GM20000 (cell line): Measurements from ENCODE around the gene WNK2.

Experiments
- DNase-seq: peaks from one replicate; pipeline ENCODE4 v3.0.0; 2012; ENCODE audit warnings: low spot score
- TF ChIP-seq, protein P1 (sequence below): IDR thresholded peaks from 2 replicates; pipeline ENCODE4 v1.5.1; 2012; ENCODE audit warnings: mild to moderate bottlenecking, control low read depth; ENCODE audit errors: extremely low read depth, missing control alignments

The WNK2 gene

DNA sequence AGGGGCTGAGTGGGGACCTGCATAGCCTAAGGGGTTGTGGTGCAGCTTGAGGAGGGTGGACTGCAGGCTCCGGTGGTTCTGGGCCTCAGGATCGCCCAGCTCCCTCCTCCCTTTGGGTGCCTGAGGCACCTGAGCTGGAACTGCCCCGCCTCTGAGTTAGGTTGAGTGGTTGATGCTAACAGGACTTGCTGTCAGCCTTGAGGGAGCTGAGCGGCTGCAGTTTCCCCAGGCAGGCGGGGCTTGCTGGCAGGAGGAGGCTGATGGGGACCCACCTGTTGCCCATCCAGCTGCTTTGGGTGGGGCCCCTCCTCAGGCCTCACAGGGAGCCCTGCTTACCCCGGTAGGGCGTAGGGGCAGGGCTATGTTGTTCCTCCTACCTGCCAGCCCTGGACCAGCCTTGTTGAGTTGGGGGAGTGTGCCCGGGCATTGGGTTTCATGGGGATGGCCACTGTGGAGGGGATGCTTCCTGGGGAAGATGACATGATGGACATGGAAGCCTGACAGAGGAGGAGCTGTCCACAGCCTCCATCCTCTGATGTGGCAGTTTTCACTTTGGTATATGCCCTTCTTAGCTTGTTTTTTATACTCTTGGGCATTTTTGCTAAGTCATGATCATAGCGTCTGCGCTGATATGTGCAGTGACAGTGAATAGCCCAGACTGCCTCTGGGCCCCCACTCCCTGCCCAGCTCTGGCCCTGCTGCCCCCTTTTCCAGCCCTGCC is 14.3 kb downstream of the WNK2 start:
- no peak for DNase-seq
- TF ChIP-seq, protein P1, sequence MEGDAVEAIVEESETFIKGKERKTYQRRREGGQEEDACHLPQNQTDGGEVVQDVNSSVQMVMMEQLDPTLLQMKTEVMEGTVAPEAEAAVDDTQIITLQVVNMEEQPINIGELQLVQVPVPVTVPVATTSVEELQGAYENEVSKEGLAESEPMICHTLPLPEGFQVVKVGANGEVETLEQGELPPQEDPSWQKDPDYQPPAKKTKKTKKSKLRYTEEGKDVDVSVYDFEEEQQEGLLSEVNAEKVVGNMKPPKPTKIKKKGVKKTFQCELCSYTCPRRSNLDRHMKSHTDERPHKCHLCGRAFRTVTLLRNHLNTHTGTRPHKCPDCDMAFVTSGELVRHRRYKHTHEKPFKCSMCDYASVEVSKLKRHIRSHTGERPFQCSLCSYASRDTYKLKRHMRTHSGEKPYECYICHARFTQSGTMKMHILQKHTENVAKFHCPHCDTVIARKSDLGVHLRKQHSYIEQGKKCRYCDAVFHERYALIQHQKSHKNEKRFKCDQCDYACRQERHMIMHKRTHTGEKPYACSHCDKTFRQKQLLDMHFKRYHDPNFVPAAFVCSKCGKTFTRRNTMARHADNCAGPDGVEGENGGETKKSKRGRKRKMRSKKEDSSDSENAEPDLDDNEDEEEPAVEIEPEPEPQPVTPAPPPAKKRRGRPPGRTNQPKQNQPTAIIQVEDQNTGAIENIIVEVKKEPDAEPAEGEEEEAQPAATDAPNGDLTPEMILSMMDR: no peak

DNA sequence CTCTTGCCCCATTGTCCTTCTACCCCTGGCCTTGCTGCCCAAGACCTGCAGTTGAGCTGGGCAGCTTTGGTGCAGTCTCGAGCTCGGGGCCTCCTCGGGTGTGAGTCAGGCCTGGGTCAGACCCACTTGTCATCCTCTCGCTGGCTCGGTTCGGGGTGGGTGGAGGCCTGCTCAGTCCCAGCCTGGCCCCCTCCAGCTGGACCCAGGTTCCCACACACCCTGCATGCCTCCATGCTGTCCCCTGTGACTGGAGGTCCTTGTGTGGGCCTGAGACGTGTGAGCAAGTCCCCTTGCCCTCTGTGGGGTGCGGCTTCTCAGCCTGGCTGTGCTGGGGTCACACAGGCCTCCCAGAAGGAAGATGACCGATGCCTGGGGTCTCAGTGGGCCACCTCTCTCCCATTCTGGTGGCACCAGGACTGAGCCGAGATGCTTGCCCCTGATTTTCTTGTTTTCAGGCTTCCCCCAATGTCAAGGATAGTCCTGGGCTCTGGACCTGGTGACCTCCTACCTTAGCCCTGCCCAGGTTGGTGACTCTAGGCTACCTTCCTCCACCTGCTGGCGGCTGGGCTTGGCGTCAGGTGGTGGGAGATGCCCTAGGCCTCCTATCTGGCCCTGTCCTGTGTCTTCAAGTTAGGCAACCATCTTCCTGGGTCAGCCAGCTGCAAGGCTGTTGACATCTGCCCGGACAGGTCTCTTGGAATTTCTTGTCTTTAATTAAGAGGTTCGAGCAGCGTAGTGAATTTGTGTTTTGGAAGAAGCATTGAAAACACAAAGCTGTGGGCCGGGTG is 15.1 kb downstream of the WNK2 start:
- no peak for DNase-seq
- TF ChIP-seq, protein P1: no peak

DNA sequence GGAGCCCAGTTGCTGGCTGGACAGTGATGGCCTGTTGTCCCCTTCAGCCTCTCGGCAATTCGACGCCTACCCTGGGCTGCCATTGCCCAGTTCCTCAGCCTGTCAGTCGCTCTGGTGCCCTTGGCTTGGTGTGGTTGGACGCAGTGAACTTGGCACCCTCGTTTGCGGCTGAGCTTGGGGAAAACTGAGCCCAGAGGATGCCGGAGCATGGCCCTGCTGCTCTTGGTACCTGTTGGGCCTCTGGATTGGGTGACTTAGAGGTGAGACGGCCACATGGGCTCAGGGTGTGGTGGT is 16.5 kb downstream of the WNK2 start:
- DNase-seq: no peak
- TF ChIP-seq, protein P1: no peak

DNA sequence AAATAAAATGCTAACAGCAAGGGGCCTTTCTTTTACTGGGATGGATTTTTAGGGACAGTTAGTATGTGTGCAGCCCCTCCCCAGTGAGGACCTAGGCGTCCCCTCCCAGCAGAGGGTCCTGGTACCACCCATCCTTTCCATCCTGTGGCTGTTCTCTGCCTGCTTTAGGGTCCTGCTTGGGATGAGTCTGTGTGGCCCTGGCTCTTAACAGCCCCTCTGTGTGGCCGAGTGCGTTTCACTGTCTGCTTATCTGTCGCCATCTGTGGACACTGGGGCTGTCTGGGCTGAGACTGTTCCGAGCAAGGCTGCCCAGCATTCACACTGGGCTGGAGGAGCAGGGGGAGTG is 17.0 kb downstream of the WNK2 start:
- TF ChIP-seq, protein P1: no peak
- no peak for DNase-seq

DNA sequence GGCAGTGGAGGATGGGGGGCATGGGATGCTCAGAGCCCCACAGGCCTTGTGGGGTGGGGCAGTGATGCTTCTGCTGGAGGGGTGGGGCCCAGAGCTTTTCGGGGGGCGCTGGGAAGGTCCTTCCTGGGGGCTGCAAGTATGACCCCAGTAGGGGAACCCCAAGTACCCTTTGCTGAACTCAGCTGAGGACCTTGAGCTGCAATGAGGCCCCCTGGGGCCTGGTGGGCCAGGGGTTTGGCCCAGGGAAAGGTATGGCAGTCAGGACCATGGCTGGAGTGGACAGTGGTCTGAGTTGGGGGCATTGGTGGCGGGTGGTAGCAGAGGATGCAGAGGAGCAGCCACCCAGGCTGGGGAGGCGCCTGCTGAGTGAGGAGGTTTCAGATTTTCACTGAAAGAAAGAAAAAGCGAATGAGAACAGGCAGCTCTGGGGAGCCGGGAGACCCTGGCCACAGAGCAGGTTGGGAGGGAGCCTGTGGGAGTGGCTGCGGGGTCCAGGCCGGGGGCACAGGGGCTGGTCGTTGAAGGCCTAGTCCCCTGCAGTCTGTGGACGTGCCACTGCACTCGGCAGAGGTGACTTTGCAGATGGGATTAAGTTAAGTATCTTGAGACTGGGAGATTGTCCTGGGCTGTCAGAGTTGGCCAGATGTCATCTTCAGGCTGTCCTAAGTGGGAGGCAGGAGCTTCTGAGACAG is 19.2 kb downstream of the WNK2 start:
- TF ChIP-seq, protein P1: no peak
- no peak for DNase-seq

DNA sequence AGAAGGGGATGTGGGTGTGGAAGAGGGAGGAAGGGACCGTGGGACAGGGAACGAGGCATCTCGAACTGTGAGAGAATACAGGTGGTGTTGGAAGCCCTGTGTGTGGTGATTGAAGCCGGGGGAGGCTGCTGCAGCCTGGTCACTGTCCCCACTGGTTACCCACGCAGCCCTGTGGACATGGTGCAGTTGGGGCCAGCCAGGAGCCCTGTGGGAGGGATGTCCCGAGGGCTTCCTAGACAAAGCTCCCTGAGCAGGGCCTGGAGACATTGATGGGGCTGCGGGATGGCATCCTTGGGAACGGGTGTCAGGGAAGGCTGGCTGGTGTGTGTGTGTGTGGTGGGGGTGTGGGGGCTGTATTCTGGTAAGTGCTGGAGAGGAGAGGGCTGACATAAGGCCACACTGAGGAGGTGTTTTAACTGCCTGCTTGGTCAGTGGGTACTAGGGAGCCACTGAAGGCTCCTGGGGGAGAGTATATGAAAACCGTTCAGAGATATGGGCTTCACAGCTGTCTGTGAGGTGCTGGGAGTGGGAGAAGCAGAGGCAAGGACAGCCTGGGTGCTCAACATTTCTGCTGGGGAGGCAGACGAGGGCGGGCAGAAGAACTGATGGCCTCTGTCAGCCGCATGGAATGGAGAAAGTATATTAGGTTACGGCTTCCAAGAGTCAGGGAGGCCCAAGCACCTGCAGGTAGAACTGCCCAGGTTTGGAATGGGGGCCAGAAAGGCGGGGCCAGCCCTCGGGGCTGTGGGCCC is 20.0 kb downstream of the WNK2 start:
- DNase-seq: no peak
- TF ChIP-seq, protein P1: no peak
